NCI-H2196 (cell line): ENCODE data around the gene EPHB3.
A peak's percentile ranks its signal among the peaks of the same experiment; 100 is the strongest.

ENCODE experiments used
- DNase-seq: peaks from one replicate; lab custom pipeline; 2025; ENCODE audit not compliant: unreplicated experiment; lab: John Stamatoyannopoulos, UW

EPHB3 gene

DNA sequence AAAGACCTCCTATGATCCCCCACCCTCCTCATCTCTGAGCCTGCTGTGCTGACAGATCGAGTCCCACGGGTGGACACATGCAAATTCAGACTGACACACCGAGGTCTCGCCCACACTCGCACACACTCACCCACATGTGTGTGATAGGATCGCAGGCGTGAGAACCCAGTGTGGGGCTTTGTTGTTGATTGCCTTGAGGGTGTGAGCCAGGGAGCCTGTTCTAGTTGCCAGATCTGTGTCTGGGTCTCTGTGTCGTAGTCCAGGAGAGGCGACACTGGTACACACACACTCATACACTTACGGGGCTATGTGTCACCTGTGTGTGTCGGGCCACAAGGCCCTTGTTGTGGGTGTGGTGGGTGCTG is 2.0 kb downstream of the EPHB3 start:
- DNase-seq, result no peak

DNA sequence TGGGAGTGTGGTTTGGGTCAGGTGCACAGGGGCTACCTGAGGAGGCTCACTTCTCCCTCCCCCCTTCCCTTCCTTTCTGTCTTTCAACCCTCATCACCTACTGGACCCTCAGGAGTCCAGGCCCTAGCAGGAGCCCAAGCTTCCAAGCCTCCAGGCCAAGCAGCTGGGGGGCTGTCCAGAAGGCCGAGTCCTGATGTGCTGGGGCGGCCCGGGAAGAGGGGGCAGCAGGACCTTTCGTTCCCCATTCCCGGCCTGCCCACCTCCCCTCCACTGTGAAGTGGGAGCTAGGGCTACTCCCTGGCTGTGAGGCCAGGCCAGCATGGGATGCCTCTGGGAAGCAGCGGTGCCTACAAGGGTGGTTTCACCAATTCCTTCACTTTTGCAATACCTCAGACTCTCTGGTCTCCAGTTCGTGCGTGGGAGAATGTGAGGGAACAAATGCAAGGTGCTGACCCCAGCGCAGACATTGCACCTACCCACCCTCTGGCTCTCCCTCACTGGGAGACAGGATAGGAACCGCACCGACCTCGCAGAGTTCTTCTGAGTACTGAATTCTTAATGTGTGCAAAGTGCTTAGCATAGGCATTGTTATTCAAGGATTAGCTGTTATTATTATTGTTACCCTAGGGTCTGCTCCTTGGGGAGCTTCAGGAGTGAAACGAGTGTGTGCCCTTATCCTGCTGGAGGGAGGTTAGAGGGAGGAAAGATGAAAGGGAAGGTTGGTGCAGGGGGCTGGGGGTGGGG is 2.5 kb downstream of the EPHB3 start:
- no peak for DNase-seq

DNA sequence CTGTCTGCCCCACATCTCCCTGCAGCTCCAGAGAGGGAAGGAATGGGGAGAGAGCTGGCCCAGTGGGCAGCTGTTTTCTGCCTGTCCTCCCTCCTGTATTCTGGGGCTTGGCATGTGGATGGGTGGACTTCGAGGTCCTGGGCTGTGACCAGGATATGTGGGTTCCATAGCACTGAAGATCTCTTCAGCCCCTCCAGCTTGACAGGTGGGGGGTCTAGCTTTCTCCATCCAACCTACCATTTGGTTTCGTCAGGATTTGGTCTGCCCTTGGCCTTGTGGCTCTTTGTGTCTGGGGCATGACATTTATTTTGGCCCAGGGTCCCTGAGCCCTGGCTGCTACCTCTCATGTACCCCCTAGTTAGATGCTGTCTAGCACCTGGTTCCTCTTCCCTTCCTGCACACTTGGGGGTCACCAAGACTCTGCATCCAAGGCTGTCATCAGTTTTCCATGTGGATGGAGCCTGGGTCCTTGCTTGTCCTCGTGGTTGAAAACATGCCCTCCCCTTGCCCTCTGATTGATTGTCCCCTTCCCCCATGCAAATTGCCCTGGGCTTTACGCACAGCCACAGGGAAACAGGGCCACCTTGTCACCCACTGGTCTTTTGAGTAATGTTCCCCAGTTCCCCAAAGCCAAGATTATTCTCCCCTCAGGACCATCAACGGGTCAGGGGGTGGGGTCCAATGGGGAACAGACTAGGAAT is 3.2 kb downstream of the EPHB3 start:
- DNase-seq, result no peak

DNA sequence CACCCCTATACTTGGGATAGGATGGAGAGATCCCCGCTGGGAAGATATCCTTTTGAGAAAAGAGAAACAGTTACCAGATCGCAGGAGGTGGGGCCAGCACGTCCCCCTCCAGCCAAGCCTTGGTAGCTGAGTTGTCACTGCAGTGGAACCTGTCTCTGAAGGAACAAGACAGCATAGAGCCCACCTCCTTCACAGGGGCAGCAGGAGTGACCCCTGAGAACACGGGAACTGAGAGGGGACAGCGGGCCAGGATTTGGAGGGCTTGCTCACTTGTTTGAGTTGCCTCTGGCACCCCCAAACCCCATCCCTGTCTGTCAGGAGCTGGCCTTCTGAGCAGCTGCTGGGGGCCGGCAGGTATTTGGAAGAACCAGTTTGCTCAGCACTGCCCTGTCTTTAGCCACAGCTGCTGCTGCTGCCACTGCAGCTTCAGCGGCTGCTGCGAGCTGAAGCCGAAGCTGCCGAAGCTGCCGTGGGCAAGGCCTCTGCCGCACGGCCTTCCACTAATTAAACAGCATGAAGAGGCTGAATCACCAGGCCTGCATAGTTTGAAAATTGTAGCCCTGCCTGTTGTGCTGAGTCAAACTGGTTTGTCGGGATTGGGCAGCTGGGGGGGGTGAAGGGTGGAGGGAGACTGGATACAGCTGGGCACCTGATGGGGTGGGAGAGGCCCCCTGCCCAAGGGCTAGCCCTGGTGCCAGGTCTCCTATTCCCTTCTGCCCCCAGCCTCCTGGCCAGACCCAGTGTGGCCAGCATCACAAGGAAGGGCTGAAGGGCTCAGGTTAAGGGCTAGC is 4.0 kb downstream of the EPHB3 start:
- peak; percentile 92 for DNase-seq

DNA sequence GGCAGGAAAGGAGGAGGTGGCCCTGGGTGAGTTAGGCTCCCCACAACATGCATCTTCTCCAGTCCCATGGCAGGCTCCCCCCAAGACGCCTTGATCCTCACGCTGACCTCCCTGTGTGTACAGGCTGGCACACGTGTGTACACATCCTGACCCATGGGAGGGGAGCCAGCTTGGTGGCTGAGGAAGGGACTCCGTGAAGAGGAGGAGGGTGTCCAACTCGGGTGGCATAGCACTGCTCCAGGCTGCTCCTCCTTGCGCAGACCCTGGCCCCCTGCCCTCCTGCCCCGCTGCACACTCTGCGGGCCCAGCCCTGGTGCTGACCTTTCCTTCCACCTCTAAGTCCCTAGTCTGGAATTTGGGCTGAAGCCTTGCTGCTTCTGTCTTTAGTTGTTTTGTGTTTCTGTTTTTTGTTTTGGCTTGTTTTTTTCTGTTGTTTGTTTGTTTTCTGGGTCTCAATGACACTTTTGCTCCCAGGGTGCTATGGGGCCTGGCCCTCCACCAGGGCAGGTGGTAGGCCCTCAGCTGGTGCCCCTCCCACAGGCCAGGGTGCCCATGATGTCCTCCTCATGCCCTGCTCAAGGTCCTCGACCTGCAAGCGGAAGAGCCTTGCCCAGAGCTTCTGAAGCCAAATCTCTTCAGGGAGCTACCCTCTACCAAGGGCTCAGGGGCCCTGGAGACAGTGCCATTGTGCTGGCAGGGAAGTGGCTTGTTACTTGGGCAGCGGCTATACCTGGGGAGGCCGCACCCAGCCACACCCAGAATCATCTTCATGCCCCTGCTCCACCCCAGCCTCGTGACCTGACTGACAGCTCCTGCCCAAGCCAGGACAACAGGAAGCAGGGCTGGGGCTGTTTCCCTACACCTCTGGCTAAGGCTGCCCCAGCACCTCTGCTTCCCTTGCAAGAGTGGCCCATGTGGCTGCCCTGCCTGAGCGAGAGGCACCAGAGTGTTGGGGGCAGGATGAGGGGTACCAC is 5.1 kb downstream of the EPHB3 start:
- no peak for DNase-seq

DNA sequence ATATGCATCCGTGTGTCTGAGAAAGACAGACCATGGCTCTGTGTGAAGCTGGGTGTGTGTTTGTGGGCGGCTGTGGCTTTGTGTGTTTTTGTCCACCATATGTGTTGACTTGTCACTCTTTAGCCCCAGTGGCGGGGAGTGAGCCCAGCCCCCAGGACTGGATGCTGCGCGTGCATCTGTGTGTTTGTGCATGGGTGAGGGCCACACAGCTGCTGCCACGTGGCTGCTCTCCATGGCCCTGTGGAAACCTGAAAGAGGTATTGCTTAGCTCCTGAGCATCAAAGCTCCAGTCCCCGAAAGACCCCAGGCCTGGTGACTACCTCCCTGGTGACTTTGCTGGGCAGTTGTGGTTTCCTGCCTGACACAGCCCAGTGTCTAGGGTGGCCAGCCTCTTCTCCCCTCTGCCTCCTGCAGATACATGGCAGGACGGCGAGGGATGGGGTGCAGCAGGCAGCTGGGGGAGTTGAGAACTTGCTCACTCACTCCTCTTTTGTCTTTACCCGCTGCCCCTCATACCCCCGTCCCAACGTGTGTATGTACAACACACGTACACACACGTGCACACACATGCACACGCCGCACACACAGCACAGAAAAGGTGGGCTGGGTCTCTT is 6.5 kb downstream of the EPHB3 start:
- no peak for DNase-seq

DNA sequence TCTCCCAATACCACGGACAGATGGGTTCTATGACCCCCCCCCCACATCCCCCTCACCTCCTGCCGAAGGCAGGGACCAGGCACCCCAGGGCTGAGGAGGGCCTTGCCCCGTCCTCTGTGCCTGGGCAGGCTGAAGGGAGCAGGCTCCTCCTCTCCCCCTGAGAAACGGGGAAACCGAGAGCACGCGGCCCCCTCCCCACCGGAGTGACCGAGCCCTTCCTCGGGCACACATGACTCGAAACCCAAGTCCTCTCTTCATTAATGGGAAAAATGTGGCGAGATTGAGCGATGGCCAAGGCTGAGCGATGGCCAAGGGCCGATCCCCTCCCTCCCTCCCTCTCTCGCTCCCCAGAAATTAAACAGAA is 7.0 kb downstream of the EPHB3 start:
- no peak for DNase-seq

DNA sequence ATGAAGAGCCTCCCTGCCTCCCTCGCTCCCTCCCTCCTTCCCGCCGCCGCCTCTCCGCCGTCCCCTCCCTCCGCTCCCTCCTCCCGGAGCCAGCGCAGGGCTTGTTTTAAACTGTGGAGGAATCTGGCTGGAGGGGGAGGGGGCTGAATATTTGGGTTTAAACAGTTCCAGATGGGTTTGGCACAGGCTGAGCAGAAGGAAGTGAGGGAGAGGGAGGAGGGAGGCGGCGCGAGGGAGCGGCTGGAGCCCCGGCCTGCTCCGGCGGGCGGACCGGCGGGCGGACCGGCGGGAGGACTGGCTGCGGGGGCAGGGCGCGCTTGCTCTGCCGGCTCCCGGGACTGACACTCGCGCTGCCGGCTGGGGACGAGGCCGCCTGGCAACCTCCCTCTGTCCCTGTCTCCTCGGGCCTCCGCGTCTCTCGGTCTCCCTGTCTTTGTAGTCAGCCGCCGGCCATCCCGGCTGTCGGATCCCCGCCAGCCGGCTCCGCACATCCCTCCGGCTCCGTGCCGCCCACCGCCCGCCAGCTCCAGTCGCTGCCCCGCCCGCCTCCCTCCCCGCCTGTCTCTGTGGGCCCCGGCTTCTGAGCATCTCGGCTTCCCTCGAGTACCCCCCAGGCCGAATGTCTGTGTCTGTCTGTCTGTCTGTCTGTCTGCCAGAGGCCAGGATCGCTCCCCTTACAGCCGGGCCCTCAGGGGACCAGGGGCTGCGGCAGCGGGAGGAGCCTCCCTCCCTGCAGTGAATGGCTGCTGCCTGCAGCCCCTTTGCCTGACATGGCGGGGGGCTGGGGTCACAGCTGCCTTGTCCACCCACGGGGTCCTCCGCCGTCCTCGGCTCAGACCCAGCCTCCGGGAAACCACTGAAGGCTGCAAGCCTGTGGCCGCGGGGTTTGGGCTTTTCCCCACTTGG is 7.6 kb downstream of the EPHB3 start:
- DNase-seq, result peak; percentile 74

DNA sequence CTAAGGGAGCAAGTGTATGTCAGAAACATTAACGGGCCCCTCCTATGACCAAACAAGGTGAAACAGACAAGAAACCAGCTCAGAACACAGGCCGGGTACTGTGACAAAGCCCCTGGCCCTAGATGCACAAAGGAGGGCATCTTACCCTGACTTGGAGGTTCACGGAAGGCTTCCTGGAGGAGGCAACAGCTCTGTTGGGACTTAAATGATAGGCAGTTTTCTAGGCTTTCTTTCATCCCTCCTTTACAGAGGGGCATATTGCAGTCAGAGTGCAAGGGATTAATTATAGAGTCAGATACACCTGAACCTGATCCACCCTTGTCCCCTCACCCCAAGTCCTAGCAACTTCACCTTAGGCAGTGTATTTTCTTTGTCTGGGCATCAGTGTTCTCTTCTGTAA is 8.4 kb downstream of the EPHB3 start:
- no peak for DNase-seq

DNA sequence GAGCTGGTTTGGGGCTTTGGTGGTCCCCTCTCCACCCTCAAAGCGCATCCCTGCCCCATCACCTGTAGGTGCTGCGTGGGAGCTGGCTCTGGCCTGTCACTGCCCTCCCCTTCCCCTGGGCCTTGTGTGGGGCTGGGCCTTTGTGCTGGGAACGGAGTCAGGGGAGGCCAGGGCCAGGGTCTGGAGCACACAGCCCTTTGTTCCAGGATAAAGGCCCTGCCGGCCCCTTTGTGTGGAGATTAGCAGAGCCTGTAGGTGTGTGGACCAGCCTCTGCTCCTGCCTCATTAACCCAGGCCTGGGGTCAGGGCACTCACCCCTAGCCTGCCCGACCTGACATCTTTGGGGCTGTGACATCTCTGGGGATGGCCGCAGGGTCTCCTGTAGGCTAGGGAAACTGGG is 8.9 kb downstream of the EPHB3 start:
- no peak for DNase-seq

DNA sequence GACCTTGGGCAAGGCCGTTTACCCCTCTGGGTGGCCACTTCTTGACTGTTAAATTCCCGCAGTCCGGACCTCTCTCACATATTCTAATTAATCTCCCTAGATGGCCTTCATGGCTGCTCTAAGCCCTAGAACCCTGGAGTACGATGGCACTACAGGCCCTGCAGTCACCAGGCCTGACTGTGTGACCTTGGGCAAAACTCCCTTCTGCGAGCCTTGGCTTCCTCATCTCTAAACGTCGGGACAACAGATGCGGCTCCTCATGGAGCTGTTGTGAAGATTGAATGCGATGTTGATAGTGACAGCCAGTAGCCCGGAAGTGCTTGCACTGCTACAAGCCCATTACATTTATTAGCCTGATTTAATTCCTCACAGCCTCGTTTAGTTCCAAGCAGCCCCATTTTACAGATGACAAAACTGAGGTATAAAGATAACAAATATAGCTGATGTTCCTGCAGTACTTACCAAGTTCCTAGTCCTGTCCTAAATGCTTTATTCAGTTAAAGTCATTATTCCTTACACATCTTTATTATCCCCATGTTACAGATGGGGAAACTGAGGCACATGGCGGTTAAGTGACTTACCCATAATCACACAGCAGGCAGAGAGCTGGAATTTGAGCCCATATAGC is 10.3 kb downstream of the EPHB3 start:
- DNase-seq, result no peak

DNA sequence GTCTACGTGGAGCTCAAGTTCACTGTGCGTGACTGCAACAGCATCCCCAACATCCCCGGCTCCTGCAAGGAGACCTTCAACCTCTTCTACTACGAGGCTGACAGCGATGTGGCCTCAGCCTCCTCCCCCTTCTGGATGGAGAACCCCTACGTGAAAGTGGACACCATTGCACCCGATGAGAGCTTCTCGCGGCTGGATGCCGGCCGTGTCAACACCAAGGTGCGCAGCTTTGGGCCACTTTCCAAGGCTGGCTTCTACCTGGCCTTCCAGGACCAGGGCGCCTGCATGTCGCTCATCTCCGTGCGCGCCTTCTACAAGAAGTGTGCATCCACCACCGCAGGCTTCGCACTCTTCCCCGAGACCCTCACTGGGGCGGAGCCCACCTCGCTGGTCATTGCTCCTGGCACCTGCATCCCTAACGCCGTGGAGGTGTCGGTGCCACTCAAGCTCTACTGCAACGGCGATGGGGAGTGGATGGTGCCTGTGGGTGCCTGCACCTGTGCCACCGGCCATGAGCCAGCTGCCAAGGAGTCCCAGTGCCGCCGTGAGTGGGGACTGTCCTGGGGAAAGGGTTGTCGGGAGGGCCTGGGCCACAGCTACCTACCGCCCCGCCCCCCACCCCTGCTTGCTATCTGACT is 11.2 kb downstream of the EPHB3 start:
- DNase-seq, result no peak

DNA sequence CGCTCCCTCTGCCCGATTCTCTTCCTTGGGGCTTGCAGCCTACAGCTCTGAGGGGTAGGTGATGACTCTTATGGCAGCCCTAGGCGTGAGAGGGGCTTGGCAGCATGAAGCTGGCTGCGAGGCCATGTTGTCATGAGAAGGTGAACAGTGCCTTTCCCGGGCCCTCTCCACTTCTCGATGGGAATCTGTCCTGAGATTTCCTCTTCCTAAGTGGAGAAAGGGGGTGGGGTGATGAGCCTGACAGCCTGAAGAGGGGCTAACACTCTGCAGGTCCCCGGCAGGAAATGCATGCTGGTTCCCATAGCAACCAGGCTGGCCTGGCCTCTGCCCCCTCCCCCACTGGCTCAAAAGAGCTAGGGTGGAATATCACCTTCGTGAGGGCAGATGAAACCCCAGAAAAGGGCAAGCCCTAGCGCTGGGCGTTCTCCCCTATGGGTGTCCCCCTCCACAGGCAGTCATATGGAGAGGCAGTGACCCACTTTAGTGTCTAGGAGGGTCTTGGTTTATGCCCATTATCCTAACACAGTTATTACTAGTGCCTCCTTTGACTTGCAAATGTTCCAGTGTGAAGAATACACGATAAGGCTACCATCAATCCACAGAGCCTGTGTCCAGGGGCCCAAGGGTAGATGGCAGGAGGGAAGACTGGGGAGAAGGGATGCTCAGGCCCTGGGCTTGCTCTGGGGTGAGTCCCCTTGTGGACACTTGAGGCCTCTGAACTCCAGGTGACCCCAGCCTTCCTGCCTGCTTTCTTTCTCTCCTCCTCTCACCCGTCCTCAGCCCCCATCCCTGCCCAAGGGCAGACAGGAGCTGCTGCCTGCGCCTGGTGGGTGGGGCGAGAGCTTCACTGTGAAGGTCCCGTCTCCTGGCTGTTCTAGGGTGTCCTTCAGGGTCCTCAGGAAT is 13.2 kb downstream of the EPHB3 start:
- DNase-seq, result no peak

DNA sequence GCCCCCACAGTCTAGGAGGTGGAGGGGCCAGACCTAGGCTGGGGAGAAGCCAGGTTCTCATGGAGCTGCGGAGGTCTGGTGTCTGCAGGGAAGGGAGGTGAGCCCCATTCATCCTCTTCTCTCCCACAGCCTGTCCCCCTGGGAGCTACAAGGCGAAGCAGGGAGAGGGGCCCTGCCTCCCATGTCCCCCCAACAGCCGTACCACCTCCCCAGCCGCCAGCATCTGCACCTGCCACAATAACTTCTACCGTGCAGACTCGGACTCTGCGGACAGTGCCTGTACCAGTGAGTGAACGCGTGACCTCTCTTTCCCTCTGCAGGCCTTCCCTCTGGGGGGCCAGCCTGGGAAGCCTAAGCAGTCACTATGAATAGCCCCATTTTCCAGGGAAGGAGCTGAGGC is 14.1 kb downstream of the EPHB3 start:
- no peak for DNase-seq

DNA sequence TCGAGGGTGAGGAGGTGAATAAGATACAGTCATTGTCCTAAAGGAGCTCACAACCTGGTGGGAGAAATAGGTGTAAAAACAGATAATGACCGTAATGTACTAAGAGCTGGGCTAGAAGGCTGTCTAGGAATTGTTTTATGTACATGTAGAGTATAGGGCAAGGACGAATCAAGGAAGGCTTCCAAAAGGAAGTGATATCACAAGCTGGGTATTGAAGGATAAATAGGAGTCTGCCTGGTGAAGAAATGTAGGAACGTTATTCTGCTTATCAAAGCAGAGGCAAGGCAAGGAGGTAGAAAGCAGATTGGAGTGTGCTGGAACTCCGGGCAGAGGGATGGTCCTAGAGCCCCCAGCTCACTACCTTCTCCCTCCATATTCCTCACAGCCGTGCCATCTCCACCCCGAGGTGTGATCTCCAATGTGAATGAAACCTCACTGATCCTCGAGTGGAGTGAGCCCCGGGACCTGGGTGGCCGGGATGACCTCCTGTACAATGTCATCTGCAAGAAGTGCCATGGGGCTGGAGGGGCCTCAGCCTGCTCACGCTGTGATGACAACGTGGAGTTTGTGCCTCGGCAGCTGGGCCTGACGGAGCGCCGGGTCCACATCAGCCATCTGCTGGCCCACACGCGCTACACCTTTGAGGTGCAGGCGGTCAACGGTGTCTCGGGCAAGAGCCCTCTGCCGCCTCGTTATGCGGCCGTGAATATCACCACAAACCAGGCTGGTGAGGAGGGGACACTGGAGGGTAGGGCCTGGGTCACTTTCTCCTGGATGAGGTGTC is 15.1 kb downstream of the EPHB3 start:
- DNase-seq, result no peak

DNA sequence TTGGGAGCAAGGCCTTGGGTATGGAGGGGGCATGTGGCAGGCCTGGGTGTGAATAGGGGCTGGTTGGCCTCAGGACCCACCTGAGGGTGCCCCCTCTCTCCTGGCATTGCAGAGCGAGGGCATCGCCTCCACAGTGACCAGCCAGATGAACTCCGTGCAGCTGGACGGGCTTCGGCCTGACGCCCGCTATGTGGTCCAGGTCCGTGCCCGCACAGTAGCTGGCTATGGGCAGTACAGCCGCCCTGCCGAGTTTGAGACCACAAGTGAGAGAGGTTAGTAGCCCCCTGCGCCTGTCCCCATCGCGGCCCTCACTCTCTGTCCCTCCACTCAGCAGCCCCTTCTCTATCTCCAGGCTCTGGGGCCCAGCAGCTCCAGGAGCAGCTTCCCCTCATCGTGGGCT is 16.0 kb downstream of the EPHB3 start:
- DNase-seq, result no peak

DNA sequence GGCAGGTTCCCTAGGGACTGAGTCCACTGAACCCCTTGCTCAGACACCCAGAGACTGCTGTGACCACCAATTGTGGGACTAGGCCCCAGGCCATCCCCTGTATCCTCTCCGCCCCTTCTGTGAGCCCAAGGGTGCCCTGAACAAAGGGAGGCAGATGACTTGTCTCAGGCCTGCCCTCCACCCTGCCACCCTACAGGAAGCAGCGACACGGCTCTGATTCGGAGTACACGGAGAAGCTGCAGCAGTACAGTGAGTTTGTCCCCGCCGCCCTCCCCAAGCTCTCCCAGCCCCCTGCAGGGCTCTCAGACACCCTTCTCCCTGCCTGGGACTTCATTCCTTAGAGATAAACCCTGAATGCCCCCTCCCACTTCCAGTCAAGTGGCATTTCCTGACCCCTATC is 16.6 kb downstream of the EPHB3 start:
- DNase-seq, result no peak
